Cerebellar cortex (tissue), 1 donor: ENCODE data around the gene BABAM2.

Experiments
- DNase-seq: peaks from one replicate; pipeline ENCODE4 v3.0.0-alpha.2; 2015; ENCODE audit warnings: low spot score

The BABAM2 gene

DNA sequence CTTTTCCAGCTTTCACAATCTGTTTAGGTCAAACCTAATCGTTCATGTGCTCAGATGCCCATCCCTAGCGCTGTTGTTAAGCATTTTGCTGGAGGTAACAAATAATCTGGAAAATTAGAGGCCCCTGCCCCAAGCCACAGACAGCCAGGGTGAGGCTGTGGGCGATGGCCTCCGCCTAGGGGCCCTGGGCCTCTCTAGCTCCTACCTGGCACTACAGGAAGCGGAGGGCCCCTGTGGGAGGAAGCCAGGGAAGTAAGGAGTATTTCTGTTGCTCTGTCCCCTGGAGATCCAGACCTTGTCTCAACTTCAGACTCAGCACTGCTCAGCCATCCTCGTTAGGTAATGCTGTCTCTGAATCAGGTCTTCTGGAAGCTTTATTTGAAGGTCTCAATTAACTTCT, 489.7 kb downstream of the BABAM2 start:
- no peak for DNase-seq

- no peak for DNase-seq
These were observed 491.0 kb downstream of the BABAM2 start for GRCh38 chr2:28381225-28382180.

GRCh38 chr2:28382755-28383154, 492.2 kb downstream of the BABAM2 start:
- DNase-seq, result no peak

DNA sequence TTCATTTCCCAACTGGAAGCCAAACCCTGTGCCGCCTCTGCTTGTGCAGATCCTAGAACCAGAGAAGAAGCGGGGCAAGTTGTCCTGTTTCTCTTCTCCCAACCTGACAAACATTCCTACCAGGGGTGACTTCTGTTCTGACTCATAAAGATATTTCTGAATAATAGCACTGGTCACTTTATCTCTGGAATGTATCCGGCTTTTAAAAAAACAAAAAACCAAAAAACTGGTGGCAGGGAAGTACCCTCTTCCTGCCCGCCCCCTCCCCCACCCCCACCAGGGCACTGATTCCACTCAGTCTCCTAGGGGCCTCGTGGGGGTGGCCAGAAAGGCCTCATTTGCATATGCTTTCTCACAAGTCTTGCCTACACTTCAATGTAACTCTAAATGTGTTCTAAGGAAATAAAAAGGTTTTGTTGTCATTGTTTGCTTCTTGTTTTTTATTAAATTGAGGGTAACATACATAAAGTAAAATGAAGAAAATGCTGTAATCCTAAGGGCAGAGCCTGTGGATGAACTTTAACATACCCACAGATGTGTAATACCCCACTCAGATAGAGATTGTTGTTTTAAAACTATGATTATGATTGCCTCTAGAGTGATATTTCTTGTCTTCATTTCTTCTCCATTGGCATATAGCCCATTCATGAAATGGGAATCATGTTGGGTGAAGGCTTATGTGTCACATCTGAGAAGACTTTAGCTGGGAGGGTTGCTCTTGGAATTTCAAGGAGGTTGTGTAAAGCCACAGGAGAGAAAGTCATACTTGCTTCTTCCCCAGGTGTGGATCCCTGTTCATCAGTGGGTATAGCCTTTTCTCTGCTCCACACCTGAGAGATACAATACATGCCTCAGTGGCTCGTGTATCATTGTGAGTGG, 496.8 kb downstream of the BABAM2 start:
- no peak for DNase-seq
